Endothelial cell of umbilical vein (primary cell): ENCODE results near the gene KISS1R. TPM values are rescaled to one million over a fixed set of nuclear protein-coding genes. Genes with fewer than 3 reads are reported as not detected.

ENCODE experiments used
- BruUV-seq: library from RNA; stranded (reverse); fragments of 400-500 nt; replicated peaks from 2 replicates; lab custom pipeline; 2021; lab: Mats Ljungman, UMichigan
- CTCF ChIA-PET: fragments of 300-600, 350-600 bp; sonication (Branson Sonifier 250); formaldehyde crosslinking; loops from one replicate; lab custom pipeline; 2021; ENCODE audit warnings: antibody characterized with exemption, inconsistent platforms; lab: Charles Lee
- POLR2A ChIA-PET: fragments of 300-600, 350-600 bp; sonication (Branson Sonifier 250); formaldehyde crosslinking; loops from one replicate; lab custom pipeline; 2021; ENCODE audit warnings: antibody characterized with exemption, inconsistent platforms; lab: Charles Lee
- DNase-seq: peaks from one replicate; pipeline ENCODE4 v3.0.0-alpha.2; 2011; ENCODE audit warnings: low read depth, low spot score
- FAIRE-seq: peaks from 2 replicates; lab custom pipeline; 2011; peaks lifted over from hg19 to GRCh38; lab: Jason Lieb, UNC
- H2AFZ ChIP-seq: 2 replicates; pipeline ENCODE4 v1.6.0; 2012; ENCODE audit warnings: low read depth, low read length, control low read depth, inconsistent platforms
- H3K27ac ChIP-seq: 2 replicates; pipeline ENCODE4 v1.5.1; 2011; ENCODE audit warnings: low read depth, mild to moderate bottlenecking, control low read depth, low read length, moderate library complexity; ENCODE audit not compliant: insufficient read depth
- H3K27me3 ChIP-seq, 2 experiments: 2 replicates each; pipeline versions ENCODE4 v1.6.0 to v1.6.1; 2011; ENCODE audit warnings: low read length in 2 of 2, mixed read lengths in 1 of 2; ENCODE audit not compliant: control insufficient read depth in 2 of 2, insufficient read depth in 2 of 2
- H3K36me3 ChIP-seq, 2 experiments: 2 replicates in 1 of 2; 3 replicates in 1 of 2; pipeline ENCODE4 v1.5.1; 2011; ENCODE audit warnings: low read length in 2 of 2, mild to moderate bottlenecking in 1 of 2, moderate library complexity in 1 of 2; ENCODE audit not compliant: control insufficient read depth in 2 of 2, insufficient read depth in 2 of 2; ENCODE audit errors: extremely low read depth in 1 of 2
- H3K4me1 ChIP-seq: 3 replicates; pipeline ENCODE4 v1.5.1; 2011; ENCODE audit warnings: mild to moderate bottlenecking, low read length; ENCODE audit not compliant: control insufficient read depth, insufficient read depth; ENCODE audit errors: extremely low read depth
- H3K4me2 ChIP-seq: 2 replicates; pipeline ENCODE4 v1.6.1; 2011; ENCODE audit warnings: low read length, control low read depth, mixed read lengths; ENCODE audit not compliant: insufficient read depth
- H3K4me3 ChIP-seq, 3 experiments: fragments of 200-600 bp in 1 of 3; sonication (generic), shearing (Covaris generic) in 1 of 3; replicated peaks in 1 of 3; 2 replicates each; pipeline ENCODE4 v1.5.1; 2011 to 2016; ENCODE audit warnings: control low read depth in 3 of 3, low read length in 3 of 3, mild to moderate bottlenecking in 2 of 3, inconsistent platforms in 1 of 3, low read depth in 1 of 3, moderate library complexity in 1 of 3; ENCODE audit not compliant: insufficient read depth in 1 of 3
- H3K79me2 ChIP-seq: 2 replicates; pipeline ENCODE4 v1.6.0; 2012; ENCODE audit warnings: low read length, inconsistent platforms; ENCODE audit not compliant: control insufficient read depth, insufficient read depth
- H3K9ac ChIP-seq: replicated peaks from 2 replicates; pipeline ENCODE3; 2011; ENCODE audit warnings: low read length, control low read depth; ENCODE audit not compliant: insufficient read depth; ENCODE audit errors: extremely low read depth
- H3K9me1 ChIP-seq: replicated peaks from 3 replicates; pipeline ENCODE4 v1.6.0; 2011; ENCODE audit warnings: mild to moderate bottlenecking, low read length; ENCODE audit not compliant: control insufficient read depth, insufficient read depth; ENCODE audit errors: extremely low read depth
- H3K9me3 ChIP-seq: replicated peaks from 2 replicates; pipeline ENCODE4 v1.5.1; 2012; ENCODE audit warnings: low read length, inconsistent platforms; ENCODE audit not compliant: control insufficient read depth, insufficient read depth
- H4K20me1 ChIP-seq: replicated peaks from 2 replicates; pipeline ENCODE3; 2011; ENCODE audit warnings: mild to moderate bottlenecking, low read length; ENCODE audit not compliant: control insufficient read depth, insufficient read depth; ENCODE audit errors: extremely low read depth
- EZH2 ChIP-seq: IDR thresholded peaks from 2 replicates; pipeline ENCODE4 v1.6.1; 2012; ENCODE audit warnings: borderline replicate concordance, low read depth, mild to moderate bottlenecking, moderate library complexity, low read length, inconsistent platforms; ENCODE audit not compliant: severe bottlenecking
- POLR2AphosphoS5 ChIP-seq: IDR thresholded peaks from 2 replicates; pipeline ENCODE4 v1.6.1; 2012; ENCODE audit warnings: low read depth, mild to moderate bottlenecking, control low read depth, low read length, moderate library complexity; ENCODE audit not compliant: insufficient read depth
- dilution Hi-C: fragments of 300-500 bp; cut with MboI; formaldehyde crosslinking; loops from one replicate; pipeline ENCODE4 v1.15.0; 2019; ENCODE audit warnings: low sequenced_read_pairs; ENCODE audit not compliant: extremely low pct_ligation_motif_present
- intact Hi-C: fragments of 100-400 bp; cut with micrococcal nuclease; formaldehyde crosslinking; loops from one replicate; pipeline ENCODE4 v1.10.0; 2022
- polyA plus RNA-seq, 4 experiments: library from polyadenylated mRNA; depleted of rRNA in 3 of 4; stranded (reverse) in 3 of 4; unstranded in 1 of 4; fragments of >200 nt; gene quantifications; 2 replicates each; pipeline versions ENCODE4 v1.2.1 to v1.2.3, GENCODE V29; 2011 to 2012; ENCODE audit warnings: missing spikeins in 1 of 4
- total RNA-seq: library from RNA; stranded (reverse); gene quantifications from 2 replicates; pipeline ENCODE4 v1.2.3, GENCODE V29; 2021
- TF ChIP-seq, protein P1 (sequence below), 2 donors: IDR thresholded peaks; 1 replicate in 1 of 2; 2 replicates in 1 of 2; pipeline ENCODE4 v1.5.1; 2011; ENCODE audit warnings: low read length in 2 of 2, mild to moderate bottlenecking in 2 of 2, moderate library complexity in 2 of 2, control low read depth in 1 of 2, inconsistent platforms in 1 of 2, low read depth in 1 of 2; ENCODE audit not compliant: insufficient read depth in 1 of 2; ENCODE audit errors: extremely low read depth in 1 of 2
- TF ChIP-seq, protein P2 (sequence below): IDR thresholded peaks from 2 replicates; pipeline ENCODE4 v1.6.1; 2011; ENCODE audit not compliant: insufficient read depth, insufficient read length

KISS1R gene
- total and polyA plus RNA-seq, 2 donors (not counting 3 experiments of a cell fraction or from before 2014, with no cell fraction given), result not detected

DNA sequence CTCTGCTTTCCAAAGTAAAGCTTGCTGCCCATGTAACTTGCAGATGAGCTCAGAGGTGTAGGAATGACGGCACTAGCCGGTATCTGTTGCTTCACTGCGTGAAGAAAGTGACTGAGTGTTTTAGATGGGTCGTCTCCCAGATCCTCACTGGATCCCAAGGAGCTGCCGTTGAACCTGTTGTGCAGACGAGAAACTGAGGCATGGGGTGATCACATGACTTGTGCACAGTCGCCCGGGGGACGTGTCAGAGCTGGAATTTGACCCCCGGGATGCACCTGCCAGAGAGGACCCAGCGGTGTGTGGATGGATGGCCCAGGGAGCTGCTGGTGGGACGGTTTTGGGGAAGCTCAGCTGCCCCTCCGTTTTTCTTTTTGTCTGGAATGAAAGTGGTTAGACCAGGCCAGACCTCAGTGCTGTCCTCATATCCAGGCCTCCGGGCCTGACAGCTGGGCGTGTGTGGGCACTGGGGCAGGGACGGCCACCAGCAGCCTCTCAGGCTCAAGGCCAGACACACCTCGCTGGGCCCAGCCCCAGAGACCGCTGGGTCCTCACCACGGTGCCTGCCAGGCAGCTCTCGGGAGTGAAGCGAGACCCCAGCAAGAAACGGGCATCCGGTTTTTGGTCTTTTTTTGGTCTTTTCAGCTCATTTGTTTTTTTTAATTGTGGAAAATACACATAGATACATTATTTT, 21.2 kb downstream of the KISS1R start:
- DNase-seq (no peak), FAIRE-seq (no peak)
- peaks cover 2% of the 10 kb centered on the region for H3K79me2 ChIP-seq
- no peak overlapping the region for H3K9ac ChIP-seq
- no peaks in the 10 kb centered on the region for H3K9me3 ChIP-seq
- H3K4me1 ChIP-seq, result peaks cover 30% of the 10 kb centered on the region
- POLR2A ChIA-PET, result no interaction called here
- no peak overlapping the region for H3K4me3 ChIP-seq
- intact Hi-C loops (loop anchor here (10.0 kb wide), 1 partner anchor 166 kb away; the partner anchor contains the start of gene GPX4), dilution Hi-C loops (no loop called here)
- H2AFZ ChIP-seq, result no peak overlapping the region
- no peak overlapping the region for H3K27ac ChIP-seq
- CTCF ChIA-PET, result interaction anchor here (1.1 kb wide), 1 partner anchor 14 kb away, joined by 3 read pairs; no protein-coding TSS in a partner anchor
- no peaks in the 10 kb centered on the region for H3K27me3 ChIP-seq
- no peaks in the 10 kb centered on the region for H3K36me3 ChIP-seq
- H4K20me1 ChIP-seq, result no peaks in the 10 kb centered on the region
- TF ChIP-seq POLR2AphosphoS5, result no peak
- TF ChIP-seq, protein P1, sequence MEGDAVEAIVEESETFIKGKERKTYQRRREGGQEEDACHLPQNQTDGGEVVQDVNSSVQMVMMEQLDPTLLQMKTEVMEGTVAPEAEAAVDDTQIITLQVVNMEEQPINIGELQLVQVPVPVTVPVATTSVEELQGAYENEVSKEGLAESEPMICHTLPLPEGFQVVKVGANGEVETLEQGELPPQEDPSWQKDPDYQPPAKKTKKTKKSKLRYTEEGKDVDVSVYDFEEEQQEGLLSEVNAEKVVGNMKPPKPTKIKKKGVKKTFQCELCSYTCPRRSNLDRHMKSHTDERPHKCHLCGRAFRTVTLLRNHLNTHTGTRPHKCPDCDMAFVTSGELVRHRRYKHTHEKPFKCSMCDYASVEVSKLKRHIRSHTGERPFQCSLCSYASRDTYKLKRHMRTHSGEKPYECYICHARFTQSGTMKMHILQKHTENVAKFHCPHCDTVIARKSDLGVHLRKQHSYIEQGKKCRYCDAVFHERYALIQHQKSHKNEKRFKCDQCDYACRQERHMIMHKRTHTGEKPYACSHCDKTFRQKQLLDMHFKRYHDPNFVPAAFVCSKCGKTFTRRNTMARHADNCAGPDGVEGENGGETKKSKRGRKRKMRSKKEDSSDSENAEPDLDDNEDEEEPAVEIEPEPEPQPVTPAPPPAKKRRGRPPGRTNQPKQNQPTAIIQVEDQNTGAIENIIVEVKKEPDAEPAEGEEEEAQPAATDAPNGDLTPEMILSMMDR (IDR thresholded peaks at IDR 0.05; ENCODE audit: extremely low read depth in 1 of 2, insufficient read depth in 1 of 2, low read depth in 1 of 2, low read length in 2 of 2), result no peak
- TF ChIP-seq, protein P2, sequence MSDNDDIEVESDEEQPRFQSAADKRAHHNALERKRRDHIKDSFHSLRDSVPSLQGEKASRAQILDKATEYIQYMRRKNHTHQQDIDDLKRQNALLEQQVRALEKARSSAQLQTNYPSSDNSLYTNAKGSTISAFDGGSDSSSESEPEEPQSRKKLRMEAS, result no peak
- no peak for TF ChIP-seq EZH2
- no TSS peak for BruUV-seq
- no peak overlapping the region for H3K4me2 ChIP-seq
- no peaks in the 10 kb centered on the region for H3K9me1 ChIP-seq
